Body of pancreas (tissue), 4 donors: Measurements from ENCODE around the gene NRIP3. TPM values are rescaled to one million over a fixed set of nuclear protein-coding genes. Genes with fewer than 3 reads are reported as not detected.

Experiments
- ATAC-seq: fragments of 150-250 bp; one replicate; pipeline ENCODE4 v1.9.1; 2016
- DNase-seq, 4 donors: peaks; one replicate each; pipeline ENCODE4 v3.0.0-alpha.2; 2019
- H3K27ac ChIP-seq, 4 donors: fragments of 200-600 bp; sonication (generic); 1 replicate in 3 of 4; 2 replicates in 1 of 4; pipeline versions ENCODE4 v1.5.1 to v1.6.1; 2016 to 2019; ENCODE audit warnings: mild to moderate bottlenecking in 1 of 4, mixed read lengths in 1 of 4, moderate library complexity in 1 of 4
- H3K27me3 ChIP-seq, 2 donors: fragments of 200-600 bp; sonication (generic); one replicate each; pipeline ENCODE4 v1.6.0; 2016; ENCODE audit warnings: mild to moderate bottlenecking in 1 of 2
- H3K36me3 ChIP-seq, 2 donors: fragments of 200-600 bp; sonication (generic); replicated peaks in 1 of 2; 2 replicates each; pipeline ENCODE4 v1.5.1; 2016; ENCODE audit warnings: low read depth in 2 of 2; ENCODE audit not compliant: insufficient read depth in 1 of 2
- H3K4me1 ChIP-seq: fragments of 200-600 bp; sonication (generic); one replicate; pipeline ENCODE4 v1.6.0; 2016
- H3K4me3 ChIP-seq, 2 donors: fragments of 200-600 bp; sonication (generic); 1 replicate in 1 of 2; 2 replicates in 1 of 2; pipeline ENCODE4 v1.5.1; 2016 to 2019
- H3K9me3 ChIP-seq, 3 donors: fragments of 200-600 bp; sonication (generic); 1 replicate in 2 of 3; 2 replicates in 1 of 3; pipeline ENCODE4 v1.5.1; 2016
- CTCF ChIP-seq, 7 experiments: fragments of 450-650 bp in 4 of 7; fragments of 200-600 bp in 3 of 7; sonication (generic) in 3 of 7; IDR thresholded peaks; one replicate each; pipeline ENCODE4 v1.5.1; 2016 to 2019; ENCODE audit warnings: antibody characterized with exemption in 7 of 7
- POLR2A ChIP-seq, 3 donors: fragments of 450-650 bp; IDR thresholded peaks; one replicate each; pipeline ENCODE4 v1.6.1; 2016; ENCODE audit warnings: antibody characterized with exemption in 3 of 3, mild to moderate bottlenecking in 2 of 3
- WGBS, 2 donors: methylation state at CpG; one replicate each; pipeline ENCODE4 v1.1.5; 2017; 5-methylcytosine and 5-hydroxymethylcytosine counted together
- intact Hi-C: fragments of 100-400 bp; cut with DNase I; formaldehyde crosslinking; loops from one replicate; pipeline ENCODE4 v1.15.1; 2023
- total RNA-seq, 2 donors: library from RNA; depleted of rRNA; stranded (reverse); fragments of >200 nt; gene quantifications; one replicate each; pipeline ENCODE4 v1.1.0, GENCODE V29; 2016

NRIP3 gene
- total RNA-seq, 2 donors from 2014 or later: 2.1 TPM; not detected in 1

DNA sequence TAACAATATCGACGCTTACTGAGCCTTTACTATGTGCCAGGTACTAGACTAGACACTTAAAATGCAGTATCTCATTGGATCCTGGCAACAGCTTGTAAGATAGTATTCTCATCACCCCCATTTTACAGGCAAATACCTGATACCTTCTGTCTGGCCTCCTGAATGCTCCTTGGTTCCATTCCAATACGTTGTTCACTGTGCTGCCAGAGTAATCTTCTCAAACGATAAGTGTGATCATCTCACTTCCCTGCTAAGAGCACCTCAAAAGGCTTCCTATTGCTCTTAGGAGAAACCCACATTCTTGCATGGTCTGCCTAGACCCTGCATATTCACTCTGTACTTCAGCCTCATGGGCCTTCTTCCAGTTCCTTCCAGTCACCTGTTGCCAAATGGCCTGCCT, 1.3 kb upstream of the NRIP3 start:
- H3K4me1 ChIP-seq: peaks cover 17% of the 10 kb centered on the region
- no peaks in the 10 kb centered on the region for H3K36me3 ChIP-seq
- H3K4me3 ChIP-seq: no peak overlapping the region
- peaks cover 0 to 17% of the 10 kb centered on the region in 2 donors for H3K27me3 ChIP-seq
- no peak overlapping the region for H3K27ac ChIP-seq
- 68 to 86% methylated on average over 4 of the region's 4 CpGs for WGBS, 2 donors
- intact Hi-C loops: no loop called here
- TF ChIP-seq CTCF (IDR thresholded peaks at IDR 0.05): no peak
- no peak for TF ChIP-seq POLR2A (IDR thresholded peaks at IDR 0.05)
- no peaks in the 10 kb centered on the region for H3K9me3 ChIP-seq
- DNase-seq (no peak), ATAC-seq (no peak)

DNA sequence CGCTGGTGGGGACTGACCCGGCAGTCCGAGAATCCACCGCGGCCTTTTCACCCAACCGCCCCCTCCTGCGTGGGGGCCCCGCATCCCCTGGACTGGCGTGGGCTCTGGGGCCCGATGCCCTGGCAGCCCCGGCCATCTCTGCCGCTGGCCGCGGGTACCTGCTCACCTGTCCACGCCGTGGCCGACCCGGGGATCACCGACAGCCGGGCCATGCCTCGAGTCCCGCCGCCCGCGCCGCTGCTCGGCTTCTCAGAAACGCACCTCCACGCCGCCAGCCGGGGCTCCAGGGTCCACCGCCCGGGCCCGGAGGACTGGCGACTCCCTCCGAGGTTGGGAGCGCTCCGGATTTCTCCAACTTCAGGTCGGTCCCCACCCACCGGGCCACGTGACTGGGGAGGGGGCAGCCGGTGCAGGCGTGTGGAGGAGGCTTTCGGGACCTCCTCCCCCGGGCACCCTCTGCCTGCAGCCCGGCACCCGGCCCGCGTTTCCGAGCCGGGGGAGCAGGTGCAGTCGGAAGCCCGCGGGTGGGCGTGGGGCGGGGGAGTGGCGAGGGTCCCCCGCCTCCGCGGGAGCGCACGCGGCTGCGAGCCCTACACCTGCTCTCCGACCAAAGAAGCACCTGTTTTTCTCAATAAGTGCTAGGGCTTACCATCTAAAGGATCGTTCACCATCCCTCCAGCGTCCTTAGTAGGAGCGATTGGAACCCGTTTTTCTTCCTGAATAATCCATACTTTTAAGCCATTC, 554 bp upstream of the NRIP3 start:
- WGBS, 2 donors: 14 to 33% methylated on average over 16 to 63 of the region's 69 CpGs
- no peaks in the 10 kb centered on the region for H3K9me3 ChIP-seq
- H3K36me3 ChIP-seq: no peaks in the 10 kb centered on the region
- peak in 3 of 4 donors; percentile 13 to 32 (median 27) for DNase-seq
- TF ChIP-seq POLR2A (IDR thresholded peaks at IDR 0.05): no peak
- TF ChIP-seq CTCF (IDR thresholded peaks at IDR 0.05): no peak
- H3K4me3 ChIP-seq: peak overlapping the region in 1 of 2 donors; percentile 21
- peaks cover 0 to 17% of the 10 kb centered on the region in 2 donors for H3K27me3 ChIP-seq
- ATAC-seq: peak; percentile 38
- H3K27ac ChIP-seq: no peak overlapping the region
- peaks cover 17% of the 10 kb centered on the region for H3K4me1 ChIP-seq
- intact Hi-C loops: no loop called here

DNA sequence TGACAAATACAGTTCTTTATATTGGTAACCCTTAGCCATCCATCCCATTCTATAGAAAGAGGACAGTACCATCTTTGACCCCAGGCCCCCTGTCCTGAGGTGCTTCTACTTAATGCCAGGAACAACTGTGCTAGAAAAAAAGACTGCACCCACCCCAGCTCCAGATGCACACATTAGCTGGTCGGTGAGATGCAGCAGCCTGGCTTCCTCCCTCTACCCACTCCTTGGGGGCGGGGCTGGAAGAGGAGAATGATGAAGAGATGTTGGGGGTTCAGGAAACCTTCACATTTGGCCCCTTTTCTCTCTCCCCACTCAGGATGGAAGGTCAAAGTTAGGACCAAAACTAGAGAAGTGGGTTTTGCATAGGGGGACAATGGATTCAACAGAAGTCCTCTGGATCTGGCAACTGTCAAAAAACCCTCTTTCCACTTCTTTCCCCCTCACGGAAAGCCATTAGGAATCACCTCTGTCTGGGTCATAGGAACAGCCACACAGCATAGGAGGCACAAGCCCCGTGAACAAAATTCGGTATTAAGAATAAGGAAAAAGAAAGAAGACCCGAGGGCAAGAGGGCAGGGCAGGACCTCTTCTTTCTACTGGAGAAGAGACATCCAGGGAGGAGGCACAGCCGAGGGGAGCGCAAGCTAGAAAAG, 755 bp downstream of the NRIP3 start:
- H3K9me3 ChIP-seq: no peaks in the 10 kb centered on the region
- intact Hi-C loops: no loop called here
- H3K27me3 ChIP-seq: peaks cover 0 to 17% of the 10 kb centered on the region in 2 donors
- H3K27ac ChIP-seq: no peak overlapping the region
- ATAC-seq (no peak), DNase-seq (no peak)
- no peak overlapping the region for H3K4me3 ChIP-seq
- H3K4me1 ChIP-seq: peaks cover 17% of the 10 kb centered on the region
- H3K36me3 ChIP-seq: no peaks in the 10 kb centered on the region
- TF ChIP-seq POLR2A (IDR thresholded peaks at IDR 0.05) (no peak), CTCF (IDR thresholded peaks at IDR 0.05) (no peak)
- 12 to 16% methylated on average over 8 of the region's 8 CpGs for WGBS, 2 donors

GRCh38 chr11:9001736-9002135, 2.1 kb downstream of the NRIP3 start:
- Histone ChIP-seq H3K27ac (no peak overlapping the region), H3K27me3 (peaks cover 0 to 17% of the 10 kb centered on the region in 2 donors), H3K4me3 (no peak overlapping the region), H3K9me3 (no peaks in the 10 kb centered on the region), H3K36me3 (no peaks in the 10 kb centered on the region), H3K4me1 (peaks cover 17% of the 10 kb centered on the region)
- peak in 1 of 4 donors; percentile 38 for DNase-seq
- 64 to 65% methylated on average over 6 of the region's 6 CpGs for WGBS, 2 donors
- no peak for ATAC-seq
- intact Hi-C loops: no loop called here
- TF ChIP-seq POLR2A (IDR thresholded peaks at IDR 0.05): no peak
- no peak for TF ChIP-seq CTCF (IDR thresholded peaks at IDR 0.05)
